PC-9 (cell line): ENCODE measurements around the gene MICAL2.

Experiments
- CTCF ChIP-seq: fragments of 200-600 bp; sonication (generic); conservative IDR thresholded peaks from 2 replicates; pipeline ENCODE4 v1.6.1; 2017; ENCODE audit warnings: mixed run types, antibody characterized with exemption, mild to moderate bottlenecking, moderate library complexity
- EZH2 ChIP-seq: fragments of 200-600 bp; sonication (generic); IDR thresholded peaks from 2 replicates; pipeline ENCODE4 v1.8.0; 2017; ENCODE audit warnings: antibody characterized with exemption, low read depth

GRCh38 chr11:12106101-12106500 lies 4.3 kb upstream of the MICAL2 start:
- no peak for TF ChIP-seq CTCF
- no peak for TF ChIP-seq EZH2
